Measurements from ENCODE around the gene OTULINL.

OTULINL gene

DNA sequence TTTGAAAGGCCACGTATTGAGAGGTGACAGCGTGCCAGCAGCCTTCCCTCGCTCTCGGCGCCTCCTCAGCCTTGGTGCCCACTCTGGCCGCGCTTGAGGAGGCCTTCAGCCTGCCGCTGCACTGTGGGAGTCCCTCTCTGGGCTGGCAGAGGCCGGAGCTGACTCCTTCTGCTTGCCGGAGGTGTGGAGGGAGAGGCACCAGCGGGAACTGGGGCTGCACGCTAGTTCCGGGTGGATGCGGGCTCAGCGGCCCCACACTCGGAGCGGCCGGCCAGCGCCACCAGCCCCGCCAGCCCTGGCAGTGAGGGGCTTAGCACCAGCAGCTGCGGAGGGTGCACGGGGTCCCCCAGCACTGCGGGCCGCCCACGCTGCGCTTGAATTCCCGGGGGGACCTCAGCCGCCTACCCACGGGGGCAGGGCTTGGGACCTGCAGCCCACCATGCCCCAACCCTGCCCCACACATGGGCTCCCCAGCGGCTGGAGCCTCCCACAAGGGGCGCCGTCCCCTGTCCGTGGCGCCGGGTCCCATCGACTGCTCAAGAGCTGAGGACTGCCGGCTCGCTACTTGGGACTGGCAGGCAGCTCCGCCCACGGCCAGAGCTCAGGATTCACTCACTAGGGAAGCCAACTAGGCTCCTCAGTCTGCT is 4.4 kb upstream of the OTULINL start:
- no peak for DNase-seq (ENCODE audit: low spot score)

DNA sequence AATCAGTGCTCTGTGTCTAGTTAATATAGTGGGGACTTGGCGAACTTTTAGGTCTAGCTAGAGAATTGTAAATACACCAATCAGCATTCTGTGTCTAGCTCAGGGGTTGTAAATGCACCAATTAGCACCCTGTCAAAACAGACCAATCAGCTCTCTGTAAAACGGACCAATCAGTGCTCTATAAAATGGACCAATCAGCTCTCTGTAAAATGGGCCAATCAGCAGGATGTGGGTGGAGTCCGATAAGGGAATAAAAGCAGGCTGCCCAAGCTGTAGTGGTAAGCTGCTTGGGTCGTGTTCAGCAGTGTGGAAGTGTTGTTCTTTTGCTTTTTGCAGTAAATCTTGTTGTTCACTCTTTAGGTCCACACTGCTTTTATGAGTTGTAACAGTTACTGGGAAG is 3.6 kb upstream of the OTULINL start:
- no peak for DNase-seq (ENCODE audit: low spot score)

DNA sequence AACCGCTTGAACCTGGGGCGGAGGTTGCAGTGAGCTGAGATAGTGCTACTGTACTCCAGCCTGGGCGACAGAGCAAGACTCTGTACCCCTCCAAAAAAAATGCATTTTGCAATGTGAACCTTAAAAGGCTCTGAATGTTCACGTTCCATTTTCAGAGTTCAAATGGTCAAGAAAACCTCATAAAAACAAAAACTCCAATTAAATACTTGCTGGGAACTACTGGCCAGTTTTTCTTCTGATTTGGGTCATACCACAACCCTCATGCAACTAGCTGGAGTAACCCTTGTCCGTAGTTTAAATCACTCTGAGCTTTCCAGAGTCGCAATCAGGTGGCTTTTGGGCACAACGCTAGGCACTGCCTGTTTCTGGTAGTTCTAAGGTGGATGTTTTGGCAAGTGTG is 2.3 kb upstream of the OTULINL start:
- DNase-seq (ENCODE audit: low spot score), result no peak

DNA sequence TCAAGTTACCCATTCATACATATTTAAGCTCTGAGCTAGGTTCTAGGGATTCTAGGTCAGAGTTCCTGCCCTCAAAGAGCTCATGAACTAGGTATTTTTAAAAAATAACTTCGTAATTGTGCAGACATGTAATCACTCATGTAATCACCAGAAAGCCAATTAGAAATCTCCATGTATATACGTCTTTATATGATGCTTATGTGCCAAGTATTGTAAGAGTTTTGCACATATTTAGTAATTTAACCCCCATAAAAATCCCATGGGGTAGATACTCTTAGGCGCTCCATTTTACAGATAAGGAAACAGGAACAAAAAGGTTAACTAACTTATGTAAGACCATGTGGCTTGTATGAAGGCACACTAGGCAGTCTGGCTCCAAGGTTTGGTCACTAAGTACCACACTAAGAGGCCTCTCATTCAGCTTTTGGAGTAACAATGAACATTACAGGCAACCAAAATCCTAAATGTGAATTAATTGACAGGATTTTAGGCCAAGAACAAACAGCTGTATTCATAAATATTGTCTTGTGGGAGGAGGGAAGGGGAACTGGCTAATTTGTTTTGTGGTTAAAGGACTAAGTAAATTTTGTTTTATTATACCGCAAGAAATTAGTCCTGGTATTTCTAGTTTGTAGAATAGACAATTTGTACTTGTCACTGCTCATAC is 1.7 kb upstream of the OTULINL start:
- no peak for DNase-seq (ENCODE audit: low spot score)

DNA sequence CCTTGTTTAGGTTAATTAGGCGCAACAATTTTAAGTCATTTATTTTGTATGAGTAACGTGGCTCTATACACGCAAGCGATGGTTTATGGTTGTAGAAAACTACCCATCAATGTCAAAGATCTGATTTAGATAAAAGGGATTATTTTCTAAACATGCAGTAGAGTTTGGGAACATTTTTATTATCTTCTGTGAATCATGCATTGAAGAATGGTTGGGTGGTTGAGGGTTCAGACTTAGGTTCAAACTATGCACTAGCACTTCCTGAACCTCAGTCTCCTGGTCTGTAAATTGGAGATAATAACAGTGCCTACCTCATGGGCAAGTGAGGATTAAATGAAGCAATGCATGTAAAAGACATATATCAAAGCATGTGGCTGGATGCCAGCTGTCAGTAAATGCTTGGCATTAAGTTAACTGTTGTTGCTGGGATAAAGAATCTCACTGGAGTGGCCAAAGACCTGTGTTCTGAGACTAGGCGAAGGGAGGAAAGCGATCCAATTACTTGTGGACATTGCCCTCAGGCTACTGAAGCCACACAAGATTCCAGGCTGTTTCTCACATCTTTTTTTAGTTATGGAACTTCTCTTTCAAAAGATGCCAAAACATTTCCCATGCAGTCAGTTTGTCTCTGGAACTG is 1.1 kb upstream of the OTULINL start:
- DNase-seq (ENCODE audit: low spot score), result no peak

DNA sequence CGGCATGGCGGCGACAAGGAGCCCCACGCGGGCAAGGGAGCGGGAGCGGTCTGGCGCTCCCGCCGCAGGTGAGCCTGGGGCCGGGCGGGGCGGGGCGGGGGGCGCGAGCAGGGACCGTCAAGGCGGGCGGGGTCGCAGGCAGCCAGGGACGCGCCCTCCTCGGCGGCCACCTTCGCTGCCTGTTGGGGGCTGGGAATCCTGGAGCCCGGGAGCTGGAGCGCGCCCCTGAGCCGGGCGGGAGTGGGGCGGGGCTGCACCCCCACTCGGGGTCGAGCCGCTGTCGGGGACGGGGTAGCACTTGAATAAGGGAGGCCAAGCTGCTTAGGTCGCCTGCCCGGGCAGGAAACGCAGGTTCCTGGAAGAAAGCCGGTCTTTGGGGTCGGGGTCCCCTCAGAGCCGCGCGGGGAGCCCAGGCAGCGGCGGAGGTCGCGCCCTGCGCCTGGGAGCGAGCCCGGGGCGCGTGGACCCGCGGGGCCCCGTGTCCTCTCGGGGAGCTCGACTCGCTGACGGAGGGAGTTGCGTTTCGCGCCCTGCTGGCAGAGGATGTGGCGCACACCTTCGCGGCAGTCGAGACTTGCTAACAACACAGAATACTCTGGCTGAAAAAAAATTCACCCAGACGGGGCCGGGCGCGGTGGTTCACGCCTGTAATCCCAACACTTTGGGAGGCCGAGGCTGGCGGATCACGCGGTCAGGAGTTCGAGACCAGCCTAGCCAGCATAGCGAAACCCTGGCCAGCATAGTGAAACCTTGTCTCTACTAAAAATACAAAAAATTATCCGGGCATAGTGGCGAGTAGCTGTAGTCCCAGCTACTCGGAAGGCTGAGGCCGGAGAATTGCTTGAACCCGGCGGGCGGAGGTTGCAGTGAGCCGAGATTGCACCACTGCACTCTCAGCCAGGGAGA is 552 bp downstream of the OTULINL start:
- DNase-seq (ENCODE audit: low spot score), result no peak

DNA sequence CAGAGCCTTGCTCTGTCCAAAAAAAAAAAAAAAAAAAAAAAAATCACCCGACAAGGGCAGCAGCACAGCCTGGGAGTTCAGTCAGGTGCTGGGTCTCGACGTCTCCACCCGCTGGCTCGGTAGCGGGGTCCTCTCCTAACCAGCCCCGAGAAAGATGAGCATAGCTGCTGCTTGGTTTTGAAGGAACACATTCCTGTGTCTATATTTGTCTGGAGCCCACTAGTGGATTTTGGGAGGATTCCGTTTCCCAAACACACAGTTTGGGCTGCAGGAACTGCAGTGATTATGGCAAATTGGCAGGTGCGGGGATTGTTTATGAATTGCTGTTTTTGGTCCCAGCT is 1.2 kb downstream of the OTULINL start:
- DNase-seq (ENCODE audit: low spot score), result no peak

DNA sequence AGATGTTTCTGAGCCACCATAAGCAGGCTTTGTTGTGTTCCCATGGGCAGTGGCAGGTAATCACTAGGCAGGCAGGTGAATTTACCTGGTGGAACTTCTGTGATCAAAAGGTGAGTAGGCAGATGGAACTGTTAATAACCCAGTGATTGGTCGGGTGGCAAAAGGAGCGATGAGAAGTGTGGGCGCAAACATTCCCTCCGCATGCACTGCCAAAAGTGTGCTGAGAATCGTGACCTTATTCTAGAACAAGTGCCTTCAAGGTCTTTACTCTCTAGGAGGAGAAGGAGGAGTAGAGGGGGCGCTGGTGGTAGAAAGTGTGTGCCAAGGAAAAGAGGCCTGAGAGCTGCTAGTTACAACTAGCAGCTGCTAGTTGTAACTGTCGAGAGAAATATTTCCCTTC is 3.3 kb downstream of the OTULINL start:
- no peak for DNase-seq (ENCODE audit: low spot score)

DNA sequence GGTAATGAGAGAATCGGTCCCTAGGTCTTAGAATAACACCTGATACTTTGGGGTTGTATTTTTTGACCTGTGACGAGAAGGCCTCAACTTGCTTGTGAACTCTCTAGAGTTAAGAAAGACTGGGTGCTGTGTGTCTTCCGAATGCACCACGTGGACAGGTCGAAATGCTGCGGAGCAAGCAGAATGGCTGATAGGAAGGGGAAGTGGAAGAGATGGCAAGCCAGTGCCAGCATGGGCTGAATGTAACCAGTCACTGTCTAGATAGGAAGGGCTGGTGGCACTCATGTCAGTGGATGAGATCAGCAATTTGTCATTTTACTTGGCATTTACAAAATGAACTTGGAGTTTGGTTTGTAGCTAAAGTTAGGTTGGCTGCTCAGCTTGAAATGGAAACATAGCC is 5.6 kb downstream of the OTULINL start:
- no peak for DNase-seq (ENCODE audit: low spot score)

DNA sequence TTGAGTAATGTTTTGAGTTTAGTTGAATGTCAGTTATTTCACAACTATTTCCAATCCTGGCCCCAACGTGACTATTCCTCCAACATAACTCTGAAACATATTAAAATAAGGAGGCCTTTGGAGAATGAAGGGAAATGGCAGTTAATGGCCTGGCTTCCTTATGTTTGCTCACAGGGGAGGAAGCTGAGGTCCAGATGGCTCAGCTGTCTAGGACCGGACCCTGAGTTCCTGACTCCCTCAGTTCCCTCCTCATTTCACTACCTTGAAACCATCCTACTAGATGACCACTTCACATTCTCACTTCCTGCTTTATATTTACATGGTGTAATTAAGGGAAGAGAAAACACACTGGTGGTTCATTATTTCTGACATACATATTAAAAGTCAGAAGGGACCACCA is 6.6 kb downstream of the OTULINL start:
- no peak for DNase-seq (ENCODE audit: low spot score)

DNA sequence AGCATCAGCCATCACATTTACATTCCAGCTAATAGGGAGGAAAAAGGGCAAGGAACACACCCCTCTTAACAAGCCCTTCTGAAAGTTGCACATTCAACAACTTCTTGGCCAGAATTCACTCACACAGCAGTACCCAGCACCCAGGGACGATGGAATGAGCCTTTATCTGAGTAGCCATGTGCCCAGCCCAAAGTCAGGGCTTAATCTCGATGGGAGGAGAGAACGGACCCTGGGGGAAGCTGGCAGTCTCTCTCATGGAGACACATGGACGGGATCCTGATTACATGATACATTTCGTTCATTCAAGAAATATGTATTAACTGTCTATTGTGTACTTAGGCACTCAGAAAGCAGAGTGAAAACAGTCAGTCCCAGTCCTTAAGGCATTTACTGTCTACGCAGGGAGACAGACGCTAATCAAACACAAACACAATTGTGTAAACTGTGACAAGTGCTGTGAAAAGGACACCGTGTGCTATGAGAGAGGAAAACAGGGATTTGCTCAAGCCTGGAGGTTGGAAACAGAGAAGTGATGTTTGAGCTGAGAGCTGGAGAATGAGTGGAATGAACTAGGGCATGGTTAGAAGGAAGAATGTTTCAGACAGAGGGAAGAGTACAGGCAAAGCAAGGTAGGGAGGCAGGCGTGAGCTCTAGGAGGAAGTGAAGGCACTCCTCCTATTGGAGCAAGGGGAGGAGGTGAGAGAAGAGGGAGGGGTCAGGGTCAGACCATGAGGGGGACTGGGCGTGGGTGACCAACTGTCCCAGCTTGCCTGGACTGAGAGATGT is 7.4 kb downstream of the OTULINL start:
- no peak for DNase-seq (ENCODE audit: low spot score)

DNA sequence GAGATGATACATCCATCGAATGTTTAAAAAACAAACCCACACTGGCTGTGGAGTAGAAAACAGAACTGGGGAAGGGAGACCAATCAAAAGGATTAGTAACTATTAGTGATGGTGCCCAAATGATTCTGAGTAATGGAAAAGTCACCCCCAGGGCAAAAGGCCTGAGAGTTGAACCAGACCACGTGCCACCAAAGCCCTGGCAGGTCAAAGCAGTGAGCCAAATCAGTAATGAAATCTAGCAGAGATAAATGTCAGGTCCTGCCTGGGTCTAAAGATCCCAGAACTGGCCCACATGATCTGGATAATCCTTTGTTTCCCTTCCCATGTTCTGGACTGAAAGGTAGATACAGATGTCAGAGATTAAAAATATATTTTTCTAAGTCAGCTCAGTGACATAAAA is 9.4 kb downstream of the OTULINL start:
- DNase-seq (ENCODE audit: low spot score), result no peak

DNA sequence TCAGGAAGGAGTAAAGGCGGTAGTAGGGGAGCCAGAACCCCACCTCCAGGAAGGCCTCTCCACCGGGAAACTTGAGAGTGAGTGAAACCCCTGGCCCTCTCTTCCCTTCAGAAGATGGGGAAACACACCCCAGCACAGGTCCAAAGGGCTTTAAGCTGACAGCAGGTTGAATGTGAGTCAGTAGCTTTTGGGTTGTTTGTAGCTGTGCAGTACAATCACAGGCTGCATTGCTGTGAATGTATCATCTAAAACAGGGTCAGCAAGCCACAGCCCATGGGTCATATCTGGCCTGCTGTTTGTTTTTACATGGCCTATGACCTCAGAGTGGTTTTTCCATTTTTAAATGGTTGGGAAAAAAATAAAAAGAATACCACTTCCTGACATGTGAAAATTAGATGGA is 10.0 kb downstream of the OTULINL start:
- DNase-seq (ENCODE audit: low spot score), result no peak

DNA sequence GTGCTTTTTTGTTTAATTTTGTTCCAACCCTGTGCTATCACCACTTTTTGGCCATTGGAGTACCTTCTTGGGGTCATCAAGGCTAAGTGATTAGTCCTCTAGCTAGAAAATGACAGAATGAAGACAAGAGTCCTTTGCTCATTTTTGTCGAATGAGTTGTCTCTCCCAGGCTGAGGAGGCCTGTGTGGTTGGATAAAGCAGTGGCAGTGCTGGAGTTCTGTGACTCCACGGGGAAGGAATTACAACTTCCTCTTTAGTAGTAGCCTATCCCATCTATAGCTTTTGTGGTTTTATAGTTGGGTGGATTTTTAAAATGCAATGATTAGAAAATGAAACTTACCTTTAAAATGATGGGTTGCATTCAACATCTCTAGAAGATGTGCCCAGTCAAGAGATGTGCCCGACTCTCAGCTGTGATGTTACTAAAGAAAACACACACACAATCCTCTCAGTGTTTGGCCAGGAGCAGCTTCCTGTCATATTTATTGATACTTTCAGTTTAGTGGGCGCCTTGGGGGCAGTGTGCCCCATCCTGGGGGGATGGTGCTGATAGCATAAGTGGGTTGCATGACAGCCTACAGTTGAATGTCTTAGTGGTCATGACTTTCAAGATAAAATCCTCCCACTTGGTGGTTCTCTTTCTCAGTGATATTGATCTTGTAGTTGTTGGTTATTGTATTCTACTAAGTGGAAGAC is 11.9 kb downstream of the OTULINL start:
- no peak for DNase-seq (ENCODE audit: low spot score)

DNA sequence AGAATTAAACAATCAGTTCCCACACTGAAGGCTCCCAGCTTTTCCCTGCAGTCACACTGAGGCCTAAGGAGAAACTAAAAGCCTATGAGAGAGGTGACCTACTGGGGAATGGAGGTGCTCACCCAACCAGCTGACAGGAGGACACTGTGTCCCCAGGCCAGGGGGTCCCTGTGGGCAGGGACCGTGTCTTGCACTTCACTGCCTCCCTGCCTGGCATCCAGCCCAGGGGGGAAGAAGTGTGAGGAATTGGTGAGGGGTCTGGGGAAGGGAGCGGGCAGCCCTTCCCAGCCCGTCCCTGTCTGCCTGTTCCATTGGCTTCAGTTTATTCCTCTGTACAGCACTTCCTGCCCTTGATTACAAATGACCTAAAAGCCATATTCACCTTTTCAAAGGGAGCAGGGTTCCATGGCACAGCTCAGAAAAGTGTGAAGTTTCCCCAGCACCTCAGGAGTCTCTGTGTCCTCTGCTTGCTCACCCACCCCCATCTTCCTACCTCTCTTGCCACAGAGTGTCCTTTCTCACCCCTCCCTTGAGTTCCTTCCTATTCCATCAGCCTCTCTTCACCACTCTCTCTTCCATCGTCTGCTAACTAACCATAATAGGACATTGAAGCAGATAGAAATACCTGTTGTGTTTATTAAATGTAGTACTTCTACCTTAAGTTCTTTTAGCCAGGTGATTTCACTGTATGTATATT is 12.9 kb downstream of the OTULINL start:
- DNase-seq (ENCODE audit: low spot score), result no peak

DNA sequence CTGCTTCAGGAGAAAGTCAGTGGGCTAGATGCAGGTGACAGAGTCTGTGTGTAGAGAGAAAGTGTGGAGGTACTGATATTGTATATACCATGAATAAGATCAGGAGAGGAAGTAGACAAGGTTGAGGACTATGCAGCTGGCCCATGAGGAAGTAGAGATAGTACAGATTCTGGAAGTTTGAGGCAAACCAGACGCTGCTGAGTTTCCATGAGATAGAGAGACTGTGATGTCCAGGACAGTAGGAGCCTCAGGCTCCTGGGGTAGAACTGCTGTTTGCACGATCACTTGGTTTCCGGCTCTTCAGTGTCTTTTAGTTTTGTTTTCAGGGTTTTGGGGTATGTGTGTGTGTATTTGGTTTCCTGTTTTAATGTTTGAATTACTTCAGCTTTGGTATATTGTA is 13.6 kb downstream of the OTULINL start:
- DNase-seq (ENCODE audit: low spot score), result no peak

DNA sequence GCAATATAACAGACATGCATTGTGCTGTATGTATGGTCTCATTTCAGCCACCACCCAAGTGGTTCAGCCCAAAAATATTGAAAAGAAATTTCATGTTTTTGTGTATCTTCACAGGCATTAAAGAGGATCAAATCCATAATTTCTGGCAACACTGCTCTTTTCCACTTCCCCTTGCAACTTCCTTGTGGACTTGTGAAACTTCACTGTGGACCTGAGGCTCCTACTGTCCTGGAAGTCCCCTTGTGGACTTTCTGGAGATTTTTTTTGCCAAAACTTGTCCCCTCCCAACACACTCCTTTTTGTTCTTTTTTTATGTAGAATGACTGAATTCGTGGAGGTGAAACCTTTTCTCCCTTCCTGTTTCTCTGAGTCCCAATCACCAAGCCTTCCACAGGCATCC is 14.3 kb downstream of the OTULINL start:
- no peak for DNase-seq (ENCODE audit: low spot score)

DNA sequence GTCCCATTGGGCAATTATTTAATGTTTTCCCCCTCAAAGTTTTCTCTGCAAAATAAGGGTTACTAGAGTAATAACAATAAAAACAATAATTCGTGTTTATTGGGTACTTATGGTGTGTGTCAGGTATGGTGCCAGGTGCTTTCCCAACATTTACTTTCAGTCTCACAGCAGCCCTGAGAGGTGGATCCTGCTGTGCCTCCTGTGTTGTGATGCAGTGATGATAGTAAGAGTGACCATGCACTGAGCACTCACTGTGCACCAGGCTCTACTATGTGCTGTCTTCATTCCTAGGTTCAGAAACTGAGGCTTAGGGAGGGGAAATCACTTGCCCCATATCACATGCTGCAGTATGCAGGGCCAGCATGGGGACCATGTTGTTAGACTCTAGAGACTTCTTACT is 15.5 kb downstream of the OTULINL start:
- DNase-seq (ENCODE audit: low spot score), result no peak

DNA sequence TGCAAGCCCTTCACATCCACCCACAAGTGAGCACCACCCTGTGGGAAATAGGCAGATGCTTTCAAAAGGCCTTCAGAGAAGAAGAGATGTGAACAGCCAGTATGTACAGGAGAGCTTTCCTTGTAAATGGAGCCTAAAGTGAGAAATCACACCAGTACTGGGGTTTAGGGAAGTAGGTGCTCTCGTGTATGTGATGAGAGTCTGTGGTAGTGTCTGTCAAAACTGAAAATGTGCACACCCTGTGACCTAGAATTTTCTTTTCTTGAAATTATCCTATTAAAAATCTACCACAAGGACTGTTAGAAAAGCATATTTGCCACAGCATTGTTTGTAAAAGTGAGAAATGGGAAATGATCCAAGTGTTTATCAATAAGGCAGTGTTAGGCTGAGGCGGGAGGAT is 16.6 kb downstream of the OTULINL start:
- no peak for DNase-seq (ENCODE audit: low spot score)

DNA sequence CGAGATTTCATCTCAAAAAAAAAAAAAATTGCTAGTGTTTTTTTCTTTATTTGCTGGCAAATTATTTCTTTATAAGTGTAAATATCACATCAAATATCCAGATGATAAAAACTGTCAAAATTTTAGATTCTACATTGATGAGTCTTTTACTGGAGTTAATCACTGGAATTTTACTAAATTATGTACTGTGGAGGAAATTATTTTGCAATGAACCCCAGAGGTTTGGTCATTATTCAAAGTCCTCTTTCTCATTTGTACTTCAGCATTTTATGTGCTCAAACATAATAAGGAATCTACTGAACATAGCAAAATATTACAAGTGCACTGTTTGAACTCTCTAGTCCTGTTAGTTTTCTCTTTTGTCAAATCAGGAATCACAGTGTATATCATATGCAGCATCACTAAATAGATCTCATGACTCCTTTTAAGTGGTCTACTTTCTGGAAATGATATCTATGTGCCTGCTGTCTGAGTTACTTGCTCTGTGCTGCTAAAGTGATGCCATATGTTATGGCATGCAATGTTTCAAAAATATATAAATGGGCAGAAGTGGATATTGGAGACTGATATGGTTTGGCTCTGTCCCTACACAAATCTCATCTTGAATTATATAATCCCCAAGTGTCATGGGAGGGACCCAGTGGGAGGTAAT is 18.0 kb downstream of the OTULINL start:
- no peak for DNase-seq (ENCODE audit: low spot score)

Measured in hematopoietic multipotent progenitor cell treated with erythropoietin and hydrocortisone succinate and interleukin-3 and kit ligand, for 15 days (in vitro differentiated cells).